ENCODE measurements around the gene ZC3HAV1L.

- TF ChIP-seq EGR1 (IDR thresholded peaks at IDR 0.05) (no peak), CREB1 (IDR thresholded peaks at IDR 0.05; ENCODE audit: low read depth) (no peak), REST (IDR thresholded peaks at IDR 0.05; ENCODE audit: low read depth) (no peak), MAX (IDR thresholded peaks at IDR 0.05) (no peak), YY1 (IDR thresholded peaks at IDR 0.05; ENCODE audit: low read depth) (no peak), CEBPB (IDR thresholded peaks at IDR 0.05) (no peak), EP300 (IDR thresholded peaks at IDR 0.05; ENCODE audit: borderline replicate concordance) (no peak), TCF12 (IDR thresholded peaks at IDR 0.05; ENCODE audit: low read depth) (no peak), TEAD4 (IDR thresholded peaks at IDR 0.05) (no peak)
These were observed 18.8 kb downstream of the ZC3HAV1L start for GRCh38 chr7:139016931-139017511.

Measured in Ishikawa (cell line).